GM12864 (cell line): ENCODE measurements around the gene RHBG.
"Not testable (repeated sequence)": the region's sequence is repeated elsewhere in the genome, so short reads cannot be mapped to it uniquely, and the experiment has no call there.

Source experiments
- DNase-seq: peaks from one replicate; pipeline ENCODE4 v3.0.0-alpha.2; 2011; ENCODE audit warnings: low read depth
- H3K4me3 ChIP-seq: 2 replicates; pipeline ENCODE4 v1.5.1; 2011; ENCODE audit warnings: mild to moderate bottlenecking, low read depth, low read length, control low read depth
- TF ChIP-seq, protein P1 (sequence below): IDR thresholded peaks from 2 replicates; pipeline ENCODE4 v1.5.1; 2011; ENCODE audit warnings: low read depth, mild to moderate bottlenecking, moderate library complexity, low read length, control low read depth, inconsistent platforms; ENCODE audit errors: missing control alignments

The RHBG gene

DNA sequence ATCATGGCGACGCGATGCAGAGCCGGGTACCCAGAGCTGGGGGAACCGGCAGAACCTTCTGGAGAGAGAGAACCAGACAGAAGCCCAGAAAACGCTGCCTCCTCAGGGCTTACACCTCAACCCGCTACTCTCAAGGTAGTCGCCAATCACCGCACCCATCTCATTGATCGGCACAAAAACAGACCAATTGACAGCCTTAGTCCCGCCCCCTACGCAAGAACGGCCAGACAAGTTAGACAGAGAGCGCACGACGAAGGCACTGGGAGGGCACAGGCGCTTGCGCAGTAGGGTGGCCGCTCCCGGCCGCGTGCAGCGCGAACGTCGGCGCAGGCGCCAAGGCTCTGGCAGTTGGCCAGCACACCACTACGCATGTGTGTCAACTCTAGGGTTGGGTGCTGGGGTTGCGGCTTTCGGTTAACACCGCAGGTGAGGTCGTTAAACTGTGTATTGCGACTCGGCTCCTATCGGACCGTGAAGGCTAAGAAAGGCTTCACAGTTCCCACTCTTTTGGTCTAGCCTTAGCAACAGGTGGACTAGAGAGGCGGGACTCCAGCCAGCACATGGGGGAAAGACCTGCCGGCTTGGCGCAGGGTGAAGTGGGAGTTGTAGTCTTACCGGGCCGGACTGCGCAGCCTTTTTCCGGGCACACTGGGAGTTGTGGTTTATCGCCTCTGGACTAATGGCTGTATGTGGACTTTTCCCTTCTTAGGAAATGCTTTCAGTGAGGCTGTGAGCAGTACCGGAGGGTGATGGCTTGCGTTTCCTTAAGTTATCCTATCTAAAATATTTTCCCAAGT, 30.6 kb upstream of the RHBG start, which contains the start of the genes CCT3 and TSACC:
Gene CCT3, minus strand, starts transcription at position 113 of the 797 bp plus-strand sequence. Its CDS starts 108 bp downstream, at position 5.
Gene TSACC, plus strand, starts transcription at position 347 of the 797 bp plus-strand sequence. CDS start 1,232 bp downstream, outside the sequence.
- peak within 1 kb of the TSS; percentile 80 for H3K4me3 ChIP-seq
- TF ChIP-seq, protein P1, sequence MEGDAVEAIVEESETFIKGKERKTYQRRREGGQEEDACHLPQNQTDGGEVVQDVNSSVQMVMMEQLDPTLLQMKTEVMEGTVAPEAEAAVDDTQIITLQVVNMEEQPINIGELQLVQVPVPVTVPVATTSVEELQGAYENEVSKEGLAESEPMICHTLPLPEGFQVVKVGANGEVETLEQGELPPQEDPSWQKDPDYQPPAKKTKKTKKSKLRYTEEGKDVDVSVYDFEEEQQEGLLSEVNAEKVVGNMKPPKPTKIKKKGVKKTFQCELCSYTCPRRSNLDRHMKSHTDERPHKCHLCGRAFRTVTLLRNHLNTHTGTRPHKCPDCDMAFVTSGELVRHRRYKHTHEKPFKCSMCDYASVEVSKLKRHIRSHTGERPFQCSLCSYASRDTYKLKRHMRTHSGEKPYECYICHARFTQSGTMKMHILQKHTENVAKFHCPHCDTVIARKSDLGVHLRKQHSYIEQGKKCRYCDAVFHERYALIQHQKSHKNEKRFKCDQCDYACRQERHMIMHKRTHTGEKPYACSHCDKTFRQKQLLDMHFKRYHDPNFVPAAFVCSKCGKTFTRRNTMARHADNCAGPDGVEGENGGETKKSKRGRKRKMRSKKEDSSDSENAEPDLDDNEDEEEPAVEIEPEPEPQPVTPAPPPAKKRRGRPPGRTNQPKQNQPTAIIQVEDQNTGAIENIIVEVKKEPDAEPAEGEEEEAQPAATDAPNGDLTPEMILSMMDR = no peak
- DNase-seq = peak; percentile 100

DNA sequence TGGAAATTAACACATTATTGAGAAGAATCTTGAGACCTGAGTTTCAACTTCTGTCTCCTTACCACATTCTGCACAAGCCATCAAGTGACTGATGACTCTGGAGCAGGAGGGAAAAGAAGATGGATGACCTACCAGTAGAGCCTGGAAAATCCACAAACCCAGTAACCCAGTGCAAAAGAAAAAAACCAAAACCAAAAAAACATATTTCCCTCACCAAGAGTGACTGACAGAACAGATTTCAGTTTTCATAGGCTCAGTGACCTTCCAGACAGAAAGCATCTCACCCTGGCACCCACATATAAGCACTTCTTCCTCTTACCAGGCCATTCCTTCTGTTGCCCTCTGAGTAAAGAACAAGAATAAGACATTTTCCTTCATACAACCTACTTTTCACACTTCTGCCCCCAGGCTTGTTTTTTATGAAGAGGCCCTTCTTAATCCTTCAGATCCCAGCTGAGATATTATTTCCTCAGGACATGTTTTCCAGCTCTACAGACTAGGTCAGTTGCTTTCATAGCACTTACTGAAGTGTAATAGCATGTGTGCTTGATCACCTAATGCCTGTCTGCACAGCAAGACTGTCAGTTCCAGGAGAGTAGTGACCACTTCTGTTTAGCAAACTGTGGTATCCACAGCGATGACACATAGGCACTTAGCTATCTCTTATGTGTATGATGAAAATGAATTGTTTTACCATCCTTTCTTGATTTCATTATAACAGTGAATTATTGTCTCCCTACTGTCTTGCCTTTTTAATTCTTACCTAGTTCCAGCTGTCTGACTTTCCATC, 26.6 kb upstream of the RHBG start:
- DNase-seq = no peak
- no peak overlapping the region for H3K4me3 ChIP-seq
- TF ChIP-seq, protein P1 = no peak

DNA sequence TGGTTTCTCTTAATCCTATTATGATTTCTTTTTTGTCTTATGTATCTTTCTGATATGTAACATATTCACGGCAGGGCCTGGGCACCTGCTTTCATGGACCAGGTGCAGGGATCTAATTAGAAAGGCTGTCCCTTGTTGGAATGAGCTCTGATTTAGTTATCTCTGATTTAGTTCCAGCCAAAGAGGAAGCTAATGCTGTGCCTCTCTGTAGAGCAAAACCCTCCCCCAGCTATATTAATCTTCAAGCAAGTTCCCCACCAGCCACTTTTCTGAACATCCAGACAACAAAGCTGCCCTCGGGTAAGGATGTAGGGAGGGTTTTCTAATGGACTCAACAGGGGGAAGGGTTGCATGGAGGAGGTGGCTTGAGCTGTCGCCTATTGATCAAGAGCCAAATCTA, 24.6 kb upstream of the RHBG start:
- TF ChIP-seq, protein P1 = no peak
- DNase-seq = no peak
- H3K4me3 ChIP-seq = no peak overlapping the region

DNA sequence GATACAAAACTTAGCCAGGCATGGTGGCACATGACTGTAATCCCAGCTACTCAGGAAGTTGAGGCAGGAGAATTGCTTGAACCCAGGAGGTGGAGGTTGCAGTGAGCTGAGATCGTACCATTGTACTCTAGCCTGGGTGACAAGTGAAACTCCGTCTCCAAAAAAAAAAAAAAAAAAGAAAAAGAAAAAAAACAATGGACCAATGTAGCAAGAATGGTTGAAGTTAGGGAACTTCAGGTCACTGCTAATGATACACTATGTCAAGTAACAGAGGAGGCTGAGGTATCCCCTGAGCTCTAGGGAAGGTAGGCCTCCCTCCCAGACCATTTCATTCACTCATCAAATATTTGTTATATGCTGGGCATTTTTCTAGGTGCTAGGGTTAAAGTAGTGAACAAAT, 23.0 kb upstream of the RHBG start:
- not testable (repeated sequence) for H3K4me3 ChIP-seq, DNase-seq

DNA sequence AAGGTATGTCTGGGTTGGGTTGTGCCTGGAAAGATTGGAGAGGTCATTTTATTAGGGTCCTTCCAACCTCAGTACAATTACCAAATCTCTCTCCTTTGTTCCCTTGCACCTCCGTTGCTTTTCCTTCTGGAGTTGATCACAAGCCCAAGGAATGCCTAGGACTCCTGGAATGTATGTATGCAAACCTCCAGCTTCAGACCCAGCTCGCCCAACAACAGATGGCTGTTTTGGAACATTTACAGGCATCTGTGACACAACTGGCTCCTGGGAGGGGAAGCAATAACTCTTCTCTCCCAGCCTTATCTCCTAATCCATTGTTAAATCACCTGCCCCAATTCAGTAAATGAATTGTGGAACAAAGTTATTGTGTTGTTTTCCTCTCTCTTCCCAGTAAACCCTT, 22.4 kb upstream of the RHBG start:
- no peak for DNase-seq
- H3K4me3 ChIP-seq = no peak overlapping the region
- TF ChIP-seq, protein P1 = no peak

DNA sequence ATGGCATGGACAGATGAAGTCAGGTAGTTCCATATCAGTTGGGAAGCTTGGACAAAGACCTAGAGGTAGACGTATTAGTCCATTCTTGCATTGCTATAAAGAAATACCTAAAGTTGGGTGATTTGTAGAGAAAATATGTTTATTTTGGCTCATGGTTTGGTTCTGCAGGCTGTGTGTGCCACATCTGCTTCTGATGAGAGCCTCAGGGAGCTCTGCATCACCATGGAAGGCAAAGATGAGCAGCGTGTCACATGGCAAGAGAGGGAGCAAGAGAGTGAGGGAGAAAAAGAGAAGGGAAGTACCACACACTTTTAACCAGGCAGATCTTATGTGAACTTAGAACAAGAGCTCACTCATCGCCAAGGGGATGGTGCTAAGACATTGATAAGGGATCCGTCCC, 21.7 kb upstream of the RHBG start:
- TF ChIP-seq, protein P1 = no peak
- no peak for DNase-seq
- H3K4me3 ChIP-seq = no peak overlapping the region

DNA sequence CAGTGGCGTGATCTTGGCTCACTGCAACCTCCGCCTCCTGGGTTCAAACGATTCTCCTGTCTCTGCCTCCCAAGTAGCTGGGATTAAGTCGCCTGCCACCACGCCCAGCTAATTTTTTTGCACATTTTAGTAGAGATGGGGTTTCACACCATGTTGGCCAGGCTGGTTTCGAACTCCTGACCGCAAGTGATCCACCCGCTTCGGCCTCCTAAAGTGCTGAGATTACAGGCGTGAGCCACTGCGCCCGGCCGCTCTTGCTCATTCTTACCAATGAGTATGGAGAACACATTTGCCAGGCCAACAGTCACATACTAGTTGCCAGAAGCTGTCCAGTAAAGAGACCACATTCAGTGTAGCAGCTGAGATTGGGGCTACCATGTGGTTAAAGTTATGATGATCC, 16.5 kb upstream of the RHBG start:
- not testable (repeated sequence) for H3K4me3 ChIP-seq, DNase-seq
